SK-N-SH (cell line): ENCODE measurements around the gene HDLBP. TPM values are rescaled to one million over a fixed set of nuclear protein-coding genes. Genes with fewer than 3 reads are reported as not detected.

Source experiments
- CTCF ChIA-PET: fragments of 300-600, 350-600 bp; formaldehyde crosslinking; extraction: SDS; loops from one replicate; lab custom pipeline; 2021; lab: Yijun Ruan, JAX
- POLR2A ChIA-PET: fragments of 350-600 bp; sonication (Branson Sonifier 250); formaldehyde crosslinking; extraction: SDS; loops from one replicate; lab custom pipeline; 2020; ENCODE audit warnings: antibody characterized with exemption, inconsistent platforms; lab: Yijun Ruan, JAX
- DNase-seq: peaks from one replicate; pipeline ENCODE4 v3.0.0; 2012
- H2AFZ ChIP-seq: fragments of 200-600 bp; sonication (generic); 2 replicates; pipeline ENCODE4 v1.8.1; 2016; ENCODE audit warnings: antibody characterized with exemption, mild to moderate bottlenecking, low read depth
- H3F3A ChIP-seq: fragments of 200-600 bp; sonication (generic); replicated peaks from 2 replicates; pipeline ENCODE3; 2016; ENCODE audit warnings: antibody characterized with exemption, mild to moderate bottlenecking; ENCODE audit not compliant: insufficient read depth
- H3K27ac ChIP-seq, 2 experiments: fragments of 200-500 bp in 1 of 2; fragments of 200-600 bp in 1 of 2; sonication (Bioruptor generic) in 1 of 2; sonication (generic), shearing (Covaris generic) in 1 of 2; 2 replicates each; pipeline versions ENCODE4 v1.5.1 to v1.6.1; 2014 to 2016; ENCODE audit warnings: low read depth in 2 of 2, inconsistent platforms in 1 of 2, low read length in 1 of 2, mild to moderate bottlenecking in 1 of 2, mixed read lengths in 1 of 2
- H3K27me3 ChIP-seq: fragments of 200-600 bp; sonication (generic), shearing (Covaris generic); 2 replicates; pipeline ENCODE4 v1.6.1; 2016; ENCODE audit warnings: mixed run types; ENCODE audit not compliant: insufficient read depth
- H3K36me3 ChIP-seq, 2 experiments: fragments of 200-500 bp in 1 of 2; fragments of 200-600 bp in 1 of 2; sonication (Bioruptor generic) in 1 of 2; sonication (generic) in 1 of 2; replicated peaks in 1 of 2; 2 replicates each; pipeline versions ENCODE3 to v1.5.1; 2014 to 2016; ENCODE audit warnings: low read length in 1 of 2, mild to moderate bottlenecking in 1 of 2; ENCODE audit not compliant: insufficient read depth in 2 of 2, control insufficient read depth in 1 of 2
- H3K4me1 ChIP-seq, 2 experiments: fragments of 200-500 bp in 1 of 2; fragments of 200-600 bp in 1 of 2; sonication (Bioruptor generic) in 1 of 2; sonication (generic), shearing (Covaris generic) in 1 of 2; 2 replicates each; pipeline versions ENCODE4 v1.5.1 to v1.6.1; 2014 to 2016; ENCODE audit warnings: low read depth in 1 of 2, low read length in 1 of 2, mixed run types in 1 of 2; ENCODE audit not compliant: insufficient read depth in 2 of 2, control insufficient read depth in 1 of 2
- H3K4me2 ChIP-seq: fragments of 200-600 bp; sonication (generic), shearing (Covaris generic); 2 replicates; pipeline ENCODE4 v1.6.1; 2017; ENCODE audit warnings: mixed run types
- H3K4me3 ChIP-seq, 2 experiments: fragments of 200-500 bp in 1 of 2; fragments of 200-600 bp in 1 of 2; sonication (Bioruptor generic) in 1 of 2; sonication (generic), shearing (Covaris generic) in 1 of 2; 2 replicates each; pipeline versions ENCODE4 v1.5.1 to v1.8.1; 2014 to 2016; ENCODE audit warnings: low read depth in 2 of 2, inconsistent platforms in 1 of 2, low read length in 1 of 2, mild to moderate bottlenecking in 1 of 2, mixed read lengths in 1 of 2, moderate library complexity in 1 of 2
- H3K79me2 ChIP-seq: fragments of 200-600 bp; sonication (generic); 2 replicates; pipeline ENCODE4 v1.8.1; 2017; ENCODE audit warnings: mild to moderate bottlenecking; ENCODE audit not compliant: insufficient read depth
- H3K9ac ChIP-seq: fragments of 200-600 bp; sonication (generic); 2 replicates; pipeline ENCODE4 v1.6.1; 2017; ENCODE audit warnings: mixed run types
- H3K9me2 ChIP-seq: fragments of 200-600 bp; sonication (generic); 2 replicates; pipeline ENCODE4 v1.6.1; 2017; ENCODE audit warnings: mixed run types
- H3K9me3 ChIP-seq: fragments of 200-600 bp; sonication (generic); 2 replicates; pipeline ENCODE4 v1.6.1; 2017; ENCODE audit warnings: mixed run types, mild to moderate bottlenecking, moderate library complexity
- H4K20me1 ChIP-seq: fragments of 200-600 bp; sonication (generic); 2 replicates; pipeline ENCODE4 v1.6.1; 2017; ENCODE audit warnings: mild to moderate bottlenecking, mixed run types; ENCODE audit not compliant: insufficient read depth
- CHD2 ChIP-seq: fragments of 150-350 bp; IDR thresholded peaks from 2 replicates; pipeline ENCODE4 v1.6.1; 2018; ENCODE audit warnings: low read length; ENCODE audit not compliant: partially characterized antibody
- CTCF ChIP-seq: fragments of 200-600 bp; sonication (generic); IDR thresholded peaks from 2 replicates; pipeline ENCODE4 v1.6.1; 2017; ENCODE audit warnings: antibody characterized with exemption, mild to moderate bottlenecking, moderate library complexity
- EP300 ChIP-seq, 2 experiments: IDR thresholded peaks; 2 replicates each; pipeline versions ENCODE4 v1.4.0 to v1.6.1; 2012; ENCODE audit warnings: borderline replicate concordance in 1 of 2, low read depth in 1 of 2, low read length in 1 of 2
- EZH2phosphoT487 ChIP-seq: fragments of 200-600 bp; sonication (generic); IDR thresholded peaks from 2 replicates; pipeline ENCODE4 v1.6.1; 2017; ENCODE audit warnings: low read depth, mixed run types, mild to moderate bottlenecking, antibody characterized with exemption, moderate library complexity, borderline replicate concordance
- FOSL2 ChIP-seq: IDR thresholded peaks from 2 replicates; pipeline ENCODE4 v1.4.0; 2012; ENCODE audit warnings: low read depth, mild to moderate bottlenecking, moderate library complexity, borderline replicate concordance
- FOXJ3 ChIP-seq: sonication (generic); formaldehyde crosslinking; IDR thresholded peaks from 2 replicates; pipeline ENCODE4 v1.5.1; 2020; ENCODE audit warnings: mild to moderate bottlenecking, missing genetic modification reagents
- FOXM1 ChIP-seq: IDR thresholded peaks from 2 replicates; pipeline ENCODE4 v1.4.0; 2012; ENCODE audit warnings: low read depth, mild to moderate bottlenecking
- GABPA ChIP-seq: IDR thresholded peaks from 2 replicates; pipeline ENCODE4 v1.4.0; 2012; ENCODE audit warnings: low read depth, mild to moderate bottlenecking
- NFIC ChIP-seq: IDR thresholded peaks from 2 replicates; pipeline ENCODE4 v1.4.0; 2012; ENCODE audit warnings: borderline replicate concordance
- NRF1 ChIP-seq: IDR thresholded peaks from 2 replicates; pipeline ENCODE4 v1.6.1; 2012; ENCODE audit warnings: low read depth, mild to moderate bottlenecking, low read length
- PBX3 ChIP-seq: IDR thresholded peaks from 2 replicates; pipeline ENCODE4; 2012
- RAD21 ChIP-seq: IDR thresholded peaks from 2 replicates; pipeline ENCODE4 v1.6.1; 2012; ENCODE audit warnings: mild to moderate bottlenecking, low read length
- RCOR1 ChIP-seq: fragments of 150-350 bp; IDR thresholded peaks from 2 replicates; pipeline ENCODE4 v1.6.1; 2017; ENCODE audit warnings: antibody characterized with exemption, low read length
- SIN3A ChIP-seq: IDR thresholded peaks from 2 replicates; pipeline ENCODE4 v1.6.1; 2012; ENCODE audit warnings: low read depth, mild to moderate bottlenecking, low read length, moderate library complexity, borderline replicate concordance
- TAF1 ChIP-seq: IDR thresholded peaks from 2 replicates; pipeline ENCODE4 v1.6.1; 2012; ENCODE audit warnings: low read depth, mild to moderate bottlenecking, low read length, moderate library complexity, borderline replicate concordance
- USF2 ChIP-seq: fragments of 150-350 bp; IDR thresholded peaks from 2 replicates; pipeline ENCODE4 v1.6.1; 2017; ENCODE audit warnings: antibody characterized with exemption, low read length, low read depth, borderline replicate concordance
- YY1 ChIP-seq: IDR thresholded peaks from 2 replicates; pipeline ENCODE4 v1.4.0; 2012; ENCODE audit warnings: low read depth, mild to moderate bottlenecking
- whole genome bisulfite sequencing: methylation state at CpG from one replicate; pipeline ENCODE4 v1.1.6; 2017; ENCODE audit warnings: low lambda C conversion rate; 5-methylcytosine and 5-hydroxymethylcytosine counted together
- polyA plus RNA-seq, 3 experiments: library from polyadenylated mRNA; depleted of rRNA; stranded (reverse); fragments of >200 nt; gene quantifications; 2 replicates each; pipeline ENCODE4 v1.2.3, GENCODE V29; 2012

Gene HDLBP
- polyA plus RNA-seq, 1 of the 3 experiments (the other 2 are of a cell fraction): 263 TPM

- Histone ChIP-seq H3K27ac (no peak overlapping the region), H3K9ac (no peak overlapping the region)
- DNase-seq: no peak
- TF ChIP-seq EZH2phosphoT487 (no peak), USF2 (no peak), TAF1 (no peak), GABPA (no peak), YY1 (no peak), SIN3A (no peak), RAD21 (no peak), CTCF (no peak), FOXM1 (no peak), PBX3 (no peak)
- TF ChIP-seq, all 33 proteins: peak for 0
- Histone ChIP-seq H3K27me3 (no peaks in the 10 kb centered on the region), H4K20me1 (peaks cover 31% of the 10 kb centered on the region), H3K9me2 (no peaks in the 10 kb centered on the region), H3K9me3 (no peaks in the 10 kb centered on the region), H3K4me3 (no peak overlapping the region), H3F3A (no peaks in the 10 kb centered on the region), H3K79me2 (peaks cover 95% of the 10 kb centered on the region), H3K36me3 (peaks cover 3 to 6% of the 10 kb centered on the region in 2 experiments), H3K4me1 (peaks cover 0 to 8% of the 10 kb centered on the region in 2 experiments; a peak in 1 of 4 replicates), H3K4me2 (no peak overlapping the region; the same call in 1 of the 2 replicates), H2AFZ (no peak overlapping the region)
- CTCF ChIA-PET: interaction anchor here (1.0 kb wide), 1 partner anchor 11 kb away, joined by 3 read pairs; no protein-coding TSS in a partner anchor
- 100% methylated on average over 5 of the region's 7 CpGs for WGBS
- POLR2A ChIA-PET: no interaction called here
Measured at GRCh38 chr2:241363426-241363825, 48.0 kb upstream of the HDLBP start.

GRCh38 chr2:241359481-241360045 lies 44.1 kb upstream of the HDLBP start:
- Histone ChIP-seq H3K4me3 (no peak overlapping the region), H3F3A (peaks cover 7% of the 10 kb centered on the region), H3K27me3 (no peaks in the 10 kb centered on the region), H3K9me3 (no peaks in the 10 kb centered on the region), H3K4me1 (peaks cover 0 to 13% of the 10 kb centered on the region in 2 experiments; a peak in 3 of 4 replicates), H2AFZ (no peak overlapping the region), H3K79me2 (peaks cover 81% of the 10 kb centered on the region), H3K9ac (no peak overlapping the region), H3K9me2 (no peaks in the 10 kb centered on the region), H4K20me1 (peaks cover 46% of the 10 kb centered on the region), H3K27ac (no peak overlapping the region), H3K36me3 (peaks cover 0 to 9% of the 10 kb centered on the region in 2 experiments), H3K4me2 (no peak overlapping the region)
- WGBS: 92% methylated on average over 7 of the region's 7 CpGs
- POLR2A ChIA-PET: no interaction called here
- CTCF ChIA-PET: interaction anchor here (1.3 to 2.3 kb wide), 2 partner anchors 9 to 300 kb away, joined by 5 to 8 read pairs; no protein-coding TSS in a partner anchor
- no peak for DNase-seq
- TF ChIP-seq NFIC (no peak), CTCF (no peak), USF2 (no peak), EZH2phosphoT487 (no peak), CHD2 (no peak), FOXJ3 (CRISPR knock-in tag) (no peak), PBX3 (no peak), RCOR1 (no peak), TAF1 (no peak), FOSL2 (no peak), EP300 (IDR thresholded peaks at IDR 0.05; ENCODE audit: borderline replicate concordance in 1 of 2, low read depth in 1 of 2, low read length in 1 of 2) (no peak), NRF1 (no peak), SIN3A (no peak)
